ENCODE results near the gene FAM193A.

DNA sequence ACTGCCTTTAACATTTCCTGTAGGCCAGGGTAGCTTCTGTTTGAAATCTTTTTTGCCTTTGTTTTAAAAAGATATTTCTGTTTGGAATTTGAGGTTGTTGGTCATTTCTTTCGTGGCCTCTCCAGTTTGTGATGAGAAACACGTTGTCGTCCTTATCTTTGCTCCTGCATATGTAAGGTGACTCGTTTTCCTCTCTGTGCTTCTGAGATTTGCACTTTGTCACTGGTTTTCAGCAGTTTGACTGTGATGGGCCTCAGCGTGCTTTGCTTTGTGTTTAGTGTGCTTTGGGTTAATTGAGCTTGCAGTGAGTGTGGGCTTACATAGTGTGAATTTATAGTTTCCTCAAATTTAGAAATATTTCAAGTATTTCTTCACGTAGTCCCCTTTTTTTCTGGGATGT lies 81.5 kb downstream of the FAM193A start:
- TF ChIP-seq, protein P1, sequence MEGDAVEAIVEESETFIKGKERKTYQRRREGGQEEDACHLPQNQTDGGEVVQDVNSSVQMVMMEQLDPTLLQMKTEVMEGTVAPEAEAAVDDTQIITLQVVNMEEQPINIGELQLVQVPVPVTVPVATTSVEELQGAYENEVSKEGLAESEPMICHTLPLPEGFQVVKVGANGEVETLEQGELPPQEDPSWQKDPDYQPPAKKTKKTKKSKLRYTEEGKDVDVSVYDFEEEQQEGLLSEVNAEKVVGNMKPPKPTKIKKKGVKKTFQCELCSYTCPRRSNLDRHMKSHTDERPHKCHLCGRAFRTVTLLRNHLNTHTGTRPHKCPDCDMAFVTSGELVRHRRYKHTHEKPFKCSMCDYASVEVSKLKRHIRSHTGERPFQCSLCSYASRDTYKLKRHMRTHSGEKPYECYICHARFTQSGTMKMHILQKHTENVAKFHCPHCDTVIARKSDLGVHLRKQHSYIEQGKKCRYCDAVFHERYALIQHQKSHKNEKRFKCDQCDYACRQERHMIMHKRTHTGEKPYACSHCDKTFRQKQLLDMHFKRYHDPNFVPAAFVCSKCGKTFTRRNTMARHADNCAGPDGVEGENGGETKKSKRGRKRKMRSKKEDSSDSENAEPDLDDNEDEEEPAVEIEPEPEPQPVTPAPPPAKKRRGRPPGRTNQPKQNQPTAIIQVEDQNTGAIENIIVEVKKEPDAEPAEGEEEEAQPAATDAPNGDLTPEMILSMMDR (IDR thresholded peaks at IDR 0.05) = no peak
- no peak for TF ChIP-seq EP300 (IDR thresholded peaks at IDR 0.05)
